Measurements from ENCODE around the gene CEP104. TPM values are rescaled to one million over a fixed set of nuclear protein-coding genes. Genes with fewer than 3 reads are reported as not detected.

CEP104 gene
- total RNA-seq, 1 donor from 2014 or later: 35.1 TPM

DNA sequence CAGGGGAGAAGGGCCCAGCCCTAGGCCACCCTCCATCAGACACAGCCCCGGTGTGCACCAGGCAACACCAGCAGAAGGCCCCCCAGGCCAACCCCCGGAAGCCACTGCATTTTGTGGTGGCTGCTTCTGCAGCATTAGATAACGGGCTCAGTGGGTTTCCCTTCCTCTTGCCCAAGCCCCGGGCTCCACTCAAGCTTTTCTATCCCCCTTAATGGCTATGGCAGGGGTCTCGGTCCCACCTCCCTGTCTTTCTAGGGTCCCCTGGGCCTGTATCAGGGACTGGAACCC lies 24.1 kb upstream of the CEP104 start:
- TF ChIP-seq, protein P1, sequence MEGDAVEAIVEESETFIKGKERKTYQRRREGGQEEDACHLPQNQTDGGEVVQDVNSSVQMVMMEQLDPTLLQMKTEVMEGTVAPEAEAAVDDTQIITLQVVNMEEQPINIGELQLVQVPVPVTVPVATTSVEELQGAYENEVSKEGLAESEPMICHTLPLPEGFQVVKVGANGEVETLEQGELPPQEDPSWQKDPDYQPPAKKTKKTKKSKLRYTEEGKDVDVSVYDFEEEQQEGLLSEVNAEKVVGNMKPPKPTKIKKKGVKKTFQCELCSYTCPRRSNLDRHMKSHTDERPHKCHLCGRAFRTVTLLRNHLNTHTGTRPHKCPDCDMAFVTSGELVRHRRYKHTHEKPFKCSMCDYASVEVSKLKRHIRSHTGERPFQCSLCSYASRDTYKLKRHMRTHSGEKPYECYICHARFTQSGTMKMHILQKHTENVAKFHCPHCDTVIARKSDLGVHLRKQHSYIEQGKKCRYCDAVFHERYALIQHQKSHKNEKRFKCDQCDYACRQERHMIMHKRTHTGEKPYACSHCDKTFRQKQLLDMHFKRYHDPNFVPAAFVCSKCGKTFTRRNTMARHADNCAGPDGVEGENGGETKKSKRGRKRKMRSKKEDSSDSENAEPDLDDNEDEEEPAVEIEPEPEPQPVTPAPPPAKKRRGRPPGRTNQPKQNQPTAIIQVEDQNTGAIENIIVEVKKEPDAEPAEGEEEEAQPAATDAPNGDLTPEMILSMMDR (IDR thresholded peaks at IDR 0.05): no peak
- Mint-ChIP-seq H3K9me3 (ENCODE audit: unreplicated experiment) (peaks cover 9% of the 10 kb centered on the region), H3K4me1 (ENCODE audit: unreplicated experiment) (no peaks in the 10 kb centered on the region), H3K36me3 (ENCODE audit: unreplicated experiment) (peaks cover 38% of the 10 kb centered on the region), H3K27me3 (ENCODE audit: unreplicated experiment) (no peaks in the 10 kb centered on the region), H3K4me3 (ENCODE audit: unreplicated experiment) (no peak overlapping the region), H3K27ac (ENCODE audit: unreplicated experiment) (no peak overlapping the region)
- DNase-seq (ENCODE audit: extremely low spot score, unreplicated experiment): no peak

DNA sequence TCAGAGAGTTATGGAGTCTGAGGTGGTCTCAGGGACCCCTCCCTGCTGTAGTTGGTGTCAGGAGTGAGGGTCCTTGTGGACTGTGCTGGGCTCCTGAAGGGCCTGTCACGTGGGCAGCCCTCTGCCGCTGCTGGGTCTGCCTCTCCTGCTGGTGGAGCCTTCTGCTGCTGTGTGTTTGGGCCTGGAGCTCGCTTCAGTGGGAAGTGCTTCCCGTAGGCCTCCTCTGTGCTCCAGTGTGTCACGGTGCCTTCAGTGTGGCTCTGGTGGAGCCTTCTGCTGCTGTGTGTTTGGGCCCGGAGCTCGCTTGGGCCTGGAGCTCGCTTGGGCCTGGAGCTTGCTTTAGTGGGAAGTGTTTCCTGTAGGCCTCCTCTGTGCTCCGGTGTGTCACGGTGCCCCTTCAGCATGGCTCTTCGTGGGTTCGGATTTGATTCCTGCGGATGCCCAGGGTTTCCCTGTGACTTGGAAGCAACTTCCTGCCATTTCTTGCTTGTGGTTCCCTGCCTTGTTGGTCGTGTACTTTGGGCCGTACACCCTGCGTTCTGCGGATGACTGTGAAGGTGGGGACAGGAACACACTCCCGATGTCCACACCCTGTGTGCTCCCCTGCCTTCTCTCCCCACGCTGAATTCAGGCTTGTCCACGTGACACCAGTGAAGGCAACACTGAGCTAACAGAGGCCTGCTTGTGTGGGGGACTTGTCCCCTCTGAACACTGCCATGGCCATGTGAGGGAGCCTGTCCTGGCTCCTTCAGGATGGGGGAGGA lies 23.6 kb upstream of the CEP104 start:
- Mint-ChIP-seq H3K4me3 (ENCODE audit: unreplicated experiment) (no peak overlapping the region), H3K36me3 (ENCODE audit: unreplicated experiment) (peaks cover 39% of the 10 kb centered on the region), H3K4me1 (ENCODE audit: unreplicated experiment) (no peaks in the 10 kb centered on the region), H3K27me3 (ENCODE audit: unreplicated experiment) (no peaks in the 10 kb centered on the region), H3K27ac (ENCODE audit: unreplicated experiment) (no peak overlapping the region), H3K9me3 (ENCODE audit: unreplicated experiment) (peaks cover 9% of the 10 kb centered on the region)
- TF ChIP-seq, protein P1 (IDR thresholded peaks at IDR 0.05): no peak
- no peak for DNase-seq (ENCODE audit: extremely low spot score, unreplicated experiment)

DNA sequence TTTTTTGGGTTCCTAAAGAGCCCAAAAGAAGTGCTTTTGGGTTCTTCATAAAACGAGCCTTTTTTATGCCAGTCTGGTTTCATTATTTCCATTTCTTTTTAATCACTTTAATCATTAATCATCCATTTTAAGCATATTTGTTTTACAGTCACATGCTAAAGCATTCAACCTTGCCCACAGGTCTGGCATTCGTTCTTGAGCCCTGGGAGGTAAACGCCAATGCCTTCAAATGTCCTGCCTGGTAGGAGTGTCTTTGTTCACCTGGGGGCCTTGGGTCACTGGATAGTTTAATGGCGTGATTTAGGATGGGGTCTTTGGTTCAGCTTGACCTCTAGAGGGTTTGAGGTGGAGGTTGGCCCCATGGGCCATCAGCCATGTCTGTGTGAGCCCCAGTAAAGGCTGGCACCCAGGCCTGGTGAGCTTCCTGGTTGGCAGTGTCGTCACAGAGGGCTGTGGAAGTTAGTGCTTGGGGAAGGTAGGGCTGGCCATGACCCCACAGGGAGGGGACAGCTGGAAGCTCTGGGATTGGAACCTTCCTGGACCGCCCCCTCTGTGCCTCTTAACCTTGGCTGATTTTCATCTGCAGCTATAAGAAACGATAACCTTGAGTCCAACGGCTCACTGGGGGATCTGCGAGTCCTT lies 22.9 kb upstream of the CEP104 start:
- TF ChIP-seq, protein P1 (IDR thresholded peaks at IDR 0.05): no peak
- no peak for DNase-seq (ENCODE audit: extremely low spot score, unreplicated experiment)
- Mint-ChIP-seq H3K9me3 (ENCODE audit: unreplicated experiment) (peaks cover 9% of the 10 kb centered on the region), H3K36me3 (ENCODE audit: unreplicated experiment) (peaks cover 43% of the 10 kb centered on the region), H3K27me3 (ENCODE audit: unreplicated experiment) (no peaks in the 10 kb centered on the region), H3K27ac (ENCODE audit: unreplicated experiment) (no peak overlapping the region), H3K4me1 (ENCODE audit: unreplicated experiment) (no peaks in the 10 kb centered on the region), H3K4me3 (ENCODE audit: unreplicated experiment) (no peak overlapping the region)

DNA sequence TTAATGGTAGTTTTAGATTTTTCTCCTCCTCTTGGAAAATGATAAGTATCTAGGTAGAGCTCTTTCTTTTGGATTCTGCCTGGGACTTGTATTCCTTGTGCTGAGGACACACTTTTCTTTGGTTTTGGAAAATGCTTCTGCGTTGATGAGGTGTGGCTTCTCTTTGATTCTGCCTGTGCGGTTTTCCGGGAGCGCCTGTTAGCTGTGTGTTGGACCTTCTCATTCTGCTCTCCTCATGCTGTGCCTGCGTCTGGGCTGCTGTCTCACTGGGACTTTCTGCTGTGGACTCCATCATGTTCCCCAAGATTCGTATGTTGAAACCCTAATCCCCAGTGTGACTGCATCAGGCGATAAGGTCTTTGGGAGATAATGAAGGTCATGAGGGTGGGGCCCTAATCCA lies 22.1 kb upstream of the CEP104 start:
- Mint-ChIP-seq H3K27me3 (ENCODE audit: unreplicated experiment) (no peaks in the 10 kb centered on the region), H3K9me3 (ENCODE audit: unreplicated experiment) (peaks cover 9% of the 10 kb centered on the region), H3K27ac (ENCODE audit: unreplicated experiment) (no peak overlapping the region), H3K4me1 (ENCODE audit: unreplicated experiment) (no peaks in the 10 kb centered on the region), H3K36me3 (ENCODE audit: unreplicated experiment) (peaks cover 36% of the 10 kb centered on the region), H3K4me3 (ENCODE audit: unreplicated experiment) (no peak overlapping the region)
- TF ChIP-seq, protein P1 (IDR thresholded peaks at IDR 0.05): no peak
- no peak for DNase-seq (ENCODE audit: extremely low spot score, unreplicated experiment)

DNA sequence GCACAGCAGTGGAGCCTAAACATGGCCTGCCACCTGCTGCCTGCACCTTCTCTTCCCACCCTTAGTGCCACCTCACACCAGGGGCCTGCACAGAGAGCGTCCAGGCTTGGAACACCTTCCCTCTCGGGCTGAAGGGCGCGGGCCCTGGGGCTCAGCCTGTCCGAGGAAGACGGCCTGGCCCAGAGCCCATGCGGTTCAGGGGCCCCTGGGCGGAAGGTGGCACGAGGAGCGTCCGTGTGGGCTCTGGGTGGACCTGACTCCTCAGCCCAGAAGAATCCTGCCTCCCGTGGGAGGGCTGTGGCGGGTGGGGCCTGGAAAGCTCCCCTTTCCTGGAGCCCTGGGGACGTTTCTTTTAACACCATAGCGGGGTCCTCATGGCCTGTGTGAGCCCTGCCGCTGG lies 19.7 kb upstream of the CEP104 start:
- DNase-seq (ENCODE audit: extremely low spot score, unreplicated experiment): no peak
- Mint-ChIP-seq H3K27ac (ENCODE audit: unreplicated experiment) (no peak overlapping the region), H3K36me3 (ENCODE audit: unreplicated experiment) (peaks cover 40% of the 10 kb centered on the region), H3K4me1 (ENCODE audit: unreplicated experiment) (no peaks in the 10 kb centered on the region), H3K4me3 (ENCODE audit: unreplicated experiment) (no peak overlapping the region), H3K9me3 (ENCODE audit: unreplicated experiment) (peaks cover 9% of the 10 kb centered on the region), H3K27me3 (ENCODE audit: unreplicated experiment) (no peaks in the 10 kb centered on the region)
- TF ChIP-seq, protein P1 (IDR thresholded peaks at IDR 0.05): no peak

All from osteocyte (in vitro differentiated cells).